Epithelial cell of proximal tubule (primary cell): ENCODE results near the gene CPEB4. TPM values are rescaled to one million over a fixed set of nuclear protein-coding genes. Genes with fewer than 3 reads are reported as not detected.

Experiments used
- DNase-seq: peaks from one replicate; pipeline ENCODE4 v3.0.0-alpha.2; 2011; ENCODE audit warnings: low read depth
- H3K4me3 ChIP-seq: 2 replicates; pipeline ENCODE4 v1.5.1; 2011; ENCODE audit warnings: low read depth, mild to moderate bottlenecking, low read length
- total RNA-seq: library from RNA; depleted of rRNA; stranded (reverse); fragments of >200 nt; gene quantifications from 2 replicates; pipeline ENCODE4 v1.2.3, GENCODE V29; 2015
- TF ChIP-seq, protein P1 (sequence below): conservative IDR thresholded peaks from 2 replicates; pipeline ENCODE4 v1.5.1; 2012; ENCODE audit warnings: low read depth, mild to moderate bottlenecking, low read length

The CPEB4 gene
- total RNA-seq, 1 donor from 2014 or later = 17.5 TPM

DNA sequence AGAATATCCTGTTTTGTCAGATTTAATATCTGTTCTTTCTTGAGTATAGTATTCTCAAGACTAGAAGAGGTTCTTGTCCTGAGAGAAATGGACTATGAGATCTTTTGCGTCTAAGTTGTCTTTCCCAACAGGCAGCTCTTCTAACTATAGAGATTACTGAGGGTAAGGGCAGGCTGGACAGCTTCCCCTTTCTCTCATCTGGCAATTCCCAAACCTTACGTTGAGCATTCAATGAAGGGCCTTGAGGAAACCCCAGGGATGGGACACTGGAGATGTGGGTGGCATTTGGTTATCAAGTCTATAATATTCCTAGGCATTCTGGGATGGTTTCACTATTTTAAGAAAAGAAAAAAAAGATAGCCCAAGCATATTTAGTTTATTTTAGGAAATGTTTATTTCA lies 72.8 kb downstream of the CPEB4 start:
- no peak for DNase-seq
- TF ChIP-seq, protein P1, sequence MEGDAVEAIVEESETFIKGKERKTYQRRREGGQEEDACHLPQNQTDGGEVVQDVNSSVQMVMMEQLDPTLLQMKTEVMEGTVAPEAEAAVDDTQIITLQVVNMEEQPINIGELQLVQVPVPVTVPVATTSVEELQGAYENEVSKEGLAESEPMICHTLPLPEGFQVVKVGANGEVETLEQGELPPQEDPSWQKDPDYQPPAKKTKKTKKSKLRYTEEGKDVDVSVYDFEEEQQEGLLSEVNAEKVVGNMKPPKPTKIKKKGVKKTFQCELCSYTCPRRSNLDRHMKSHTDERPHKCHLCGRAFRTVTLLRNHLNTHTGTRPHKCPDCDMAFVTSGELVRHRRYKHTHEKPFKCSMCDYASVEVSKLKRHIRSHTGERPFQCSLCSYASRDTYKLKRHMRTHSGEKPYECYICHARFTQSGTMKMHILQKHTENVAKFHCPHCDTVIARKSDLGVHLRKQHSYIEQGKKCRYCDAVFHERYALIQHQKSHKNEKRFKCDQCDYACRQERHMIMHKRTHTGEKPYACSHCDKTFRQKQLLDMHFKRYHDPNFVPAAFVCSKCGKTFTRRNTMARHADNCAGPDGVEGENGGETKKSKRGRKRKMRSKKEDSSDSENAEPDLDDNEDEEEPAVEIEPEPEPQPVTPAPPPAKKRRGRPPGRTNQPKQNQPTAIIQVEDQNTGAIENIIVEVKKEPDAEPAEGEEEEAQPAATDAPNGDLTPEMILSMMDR = no peak
- H3K4me3 ChIP-seq = no peak overlapping the region

DNA sequence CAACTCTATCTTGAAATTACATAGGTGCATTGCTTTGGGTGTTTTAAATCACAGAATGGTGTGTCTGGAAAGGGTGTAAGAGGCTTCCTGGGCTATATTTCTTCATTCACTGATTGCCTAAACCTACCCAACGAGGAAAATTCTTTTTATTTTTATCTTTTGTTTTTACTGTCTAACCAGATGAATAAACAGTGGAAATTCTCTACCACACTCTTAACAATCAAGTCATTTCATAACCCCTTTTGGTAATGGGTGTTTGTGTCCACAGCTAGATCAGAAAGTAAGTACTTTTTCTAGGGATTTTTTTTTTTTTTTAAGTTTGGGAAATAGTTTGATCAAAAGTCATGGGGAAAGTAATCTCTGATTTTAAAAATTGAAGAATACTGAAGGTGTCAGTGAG lies 73.3 kb downstream of the CPEB4 start:
- H3K4me3 ChIP-seq = no peak overlapping the region
- DNase-seq = no peak
- TF ChIP-seq, protein P1 = no peak

DNA sequence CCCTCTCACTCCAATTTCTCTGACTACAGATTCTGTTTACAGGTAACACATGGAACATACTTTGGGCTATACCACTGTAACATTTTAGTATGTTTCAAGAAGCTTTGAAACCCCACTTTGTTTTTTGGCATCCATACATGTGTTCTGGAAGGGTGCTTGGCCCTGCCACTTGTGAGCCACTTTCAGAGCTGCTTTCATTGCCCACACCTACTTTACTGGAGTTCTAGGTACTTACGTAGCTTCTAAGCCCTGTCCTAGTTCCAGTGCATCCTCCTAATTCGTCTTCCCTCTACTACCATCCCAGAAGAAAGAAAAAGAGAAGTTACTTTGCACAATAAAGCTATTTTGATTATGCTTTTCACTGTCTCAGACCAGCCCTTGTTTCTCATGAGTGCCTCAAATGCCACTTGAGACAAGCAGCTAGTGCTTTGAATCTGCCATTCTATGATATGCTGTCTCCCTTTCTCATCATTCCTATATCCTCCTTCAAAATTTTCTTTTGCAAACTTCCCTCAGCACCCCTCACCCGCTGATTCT lies 74.4 kb downstream of the CPEB4 start:
- no peak for DNase-seq
- no peak overlapping the region for H3K4me3 ChIP-seq
- TF ChIP-seq, protein P1 = no peak

DNA sequence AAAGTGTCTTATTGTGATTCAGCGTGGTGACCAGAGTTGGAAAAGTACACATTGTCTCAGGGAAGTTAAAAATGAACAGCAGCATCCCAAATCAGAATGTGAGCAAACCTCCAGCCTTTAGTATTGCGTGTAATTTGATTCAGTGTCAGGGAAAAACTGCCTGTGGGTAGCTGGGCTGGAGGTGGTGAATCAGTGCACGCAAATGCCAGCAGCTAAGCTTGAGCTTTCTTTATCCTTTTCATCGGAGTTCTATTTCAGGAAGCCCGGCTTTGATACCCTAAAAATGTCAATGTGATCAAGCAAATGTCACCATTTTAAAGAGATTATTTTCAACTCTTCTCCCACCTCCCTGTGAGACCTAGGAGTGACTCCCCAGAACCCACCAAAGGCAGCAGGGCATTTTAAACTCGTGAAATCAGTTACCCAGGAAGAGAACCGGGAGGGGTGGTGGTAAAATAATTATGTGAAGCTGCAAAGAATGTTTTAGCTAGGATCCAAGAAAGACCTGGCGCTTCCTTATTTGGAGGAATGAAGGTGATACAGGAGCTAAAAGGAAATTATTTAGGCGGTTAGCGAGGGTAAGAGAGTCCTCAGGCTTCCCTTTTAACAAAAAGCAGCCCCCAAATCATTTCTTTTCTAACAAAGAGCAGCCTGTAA lies 75.2 kb downstream of the CPEB4 start:
- no peak for DNase-seq
- TF ChIP-seq, protein P1 = no peak
- peak overlapping the region; percentile 47 for H3K4me3 ChIP-seq

DNA sequence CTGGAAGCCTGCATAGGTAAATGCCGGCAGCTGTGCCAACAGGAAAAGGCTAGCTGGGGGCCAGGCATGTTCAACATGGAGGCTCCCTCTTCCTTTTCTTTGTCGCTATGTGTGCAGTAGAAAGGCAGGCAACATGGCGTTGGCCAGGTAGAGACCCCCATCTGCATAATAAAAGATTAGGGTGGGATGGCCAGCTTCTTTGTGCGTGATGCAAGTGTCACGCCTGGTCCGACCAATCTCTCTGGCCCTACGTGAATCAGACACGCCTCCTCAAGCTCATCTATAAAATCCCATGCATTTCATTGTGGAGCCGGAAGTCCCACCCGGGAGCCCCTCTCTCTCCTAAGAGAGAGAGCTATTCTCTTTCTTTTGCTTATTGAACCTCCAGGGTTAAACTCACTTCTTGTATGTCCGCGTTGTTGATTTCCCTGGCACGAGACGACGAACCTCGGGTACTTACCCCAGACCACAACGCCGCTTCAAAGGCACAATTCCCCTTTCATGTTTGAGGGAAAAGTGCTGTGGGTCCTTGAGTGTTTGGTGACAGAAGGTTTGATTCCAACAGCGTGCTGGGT lies 75.8 kb downstream of the CPEB4 start:
- DNase-seq = no peak
- H3K4me3 ChIP-seq = peak overlapping the region; percentile 47
- TF ChIP-seq, protein P1 = no peak

DNA sequence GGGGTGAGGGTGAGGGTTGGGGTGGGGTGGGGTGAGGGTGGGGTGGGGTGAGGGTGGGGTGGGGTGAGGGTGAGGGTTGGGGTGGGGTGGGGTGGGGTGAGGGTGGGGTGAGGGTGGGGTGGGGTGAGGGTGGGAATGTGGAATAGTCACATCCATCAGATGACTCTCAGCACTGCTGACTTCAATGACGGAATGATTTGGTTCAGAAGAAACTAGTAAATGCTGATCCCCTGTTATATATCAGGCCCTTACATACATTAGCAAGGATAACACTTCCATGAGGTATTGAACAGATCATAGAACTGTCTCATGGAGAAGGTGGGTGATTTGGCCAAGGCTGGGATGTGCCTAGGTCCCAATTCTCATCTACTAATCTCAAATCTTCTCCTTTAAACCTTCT lies 76.4 kb downstream of the CPEB4 start:
- TF ChIP-seq, protein P1 = no peak
- DNase-seq = no peak
- H3K4me3 ChIP-seq = no peak overlapping the region

DNA sequence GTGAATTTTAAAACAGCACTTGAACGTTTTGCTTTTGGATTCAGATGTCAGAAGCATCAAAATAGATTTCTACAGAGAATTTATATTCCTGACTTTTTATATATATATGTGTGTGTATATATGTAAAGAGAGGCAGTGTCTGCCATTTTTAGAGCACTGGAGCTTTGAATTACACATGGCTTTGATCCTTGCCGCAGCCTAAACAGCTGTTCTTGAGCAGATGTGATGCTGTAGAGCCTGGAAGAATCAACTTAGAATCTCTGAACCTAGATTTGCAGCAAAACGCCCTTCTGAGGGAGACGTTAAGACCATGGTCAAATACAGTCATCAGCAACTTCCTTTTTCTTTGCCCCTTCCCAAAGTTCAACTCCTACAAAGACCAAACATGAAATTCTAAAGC lies 79.1 kb downstream of the CPEB4 start:
- H3K4me3 ChIP-seq = no peak overlapping the region
- DNase-seq = no peak
- TF ChIP-seq, protein P1 = no peak
